ENCODE measurements around the gene WNT1.

WNT1 gene

DNA sequence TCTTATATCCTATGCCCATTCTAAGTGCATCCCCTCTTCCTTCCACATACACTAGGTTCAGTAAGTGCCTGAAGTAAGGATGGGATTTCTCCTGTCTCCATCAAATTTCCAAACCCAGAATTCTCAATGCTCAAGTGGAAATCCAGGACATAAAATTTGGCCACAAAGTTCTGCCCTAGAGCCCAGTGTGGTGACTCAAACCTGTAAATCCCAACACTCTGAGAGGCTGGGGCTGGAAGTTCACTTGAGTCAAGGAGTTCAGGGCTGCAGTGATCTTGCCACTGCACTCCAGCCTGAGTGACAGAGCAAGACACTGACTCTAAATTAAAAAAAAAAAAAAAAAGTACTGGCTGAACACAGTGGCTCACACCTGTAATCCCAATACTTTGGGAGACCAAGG lies 16.3 kb upstream of the WNT1 start:
- no peak for DNase-seq

DNA sequence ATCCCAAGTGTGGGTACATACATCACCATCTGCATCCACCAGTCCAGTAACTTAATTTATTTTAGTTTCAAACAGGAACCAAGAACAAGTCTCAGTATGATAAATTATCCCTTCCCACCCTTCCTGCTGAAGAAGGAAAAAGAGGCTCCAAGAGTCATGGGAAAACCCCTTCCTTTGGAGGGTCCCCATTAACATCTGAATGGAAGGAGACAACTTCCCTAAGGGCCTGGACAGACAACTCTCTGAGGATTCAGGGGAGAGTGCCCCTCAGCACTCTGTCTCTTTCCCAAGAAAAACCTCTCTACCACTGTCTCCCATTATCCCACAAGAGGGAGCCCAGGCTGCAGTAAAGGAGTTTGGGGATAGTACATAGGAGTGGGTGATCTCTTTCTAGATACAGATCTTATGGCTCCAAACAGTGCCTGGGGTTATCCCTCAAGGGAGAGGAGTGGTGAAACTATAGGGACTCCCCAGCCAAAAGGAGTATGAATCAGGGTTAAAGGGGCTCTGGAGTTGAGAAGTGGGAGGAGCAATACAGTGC lies 12.8 kb upstream of the WNT1 start:
- peak; percentile 42 for DNase-seq

DNA sequence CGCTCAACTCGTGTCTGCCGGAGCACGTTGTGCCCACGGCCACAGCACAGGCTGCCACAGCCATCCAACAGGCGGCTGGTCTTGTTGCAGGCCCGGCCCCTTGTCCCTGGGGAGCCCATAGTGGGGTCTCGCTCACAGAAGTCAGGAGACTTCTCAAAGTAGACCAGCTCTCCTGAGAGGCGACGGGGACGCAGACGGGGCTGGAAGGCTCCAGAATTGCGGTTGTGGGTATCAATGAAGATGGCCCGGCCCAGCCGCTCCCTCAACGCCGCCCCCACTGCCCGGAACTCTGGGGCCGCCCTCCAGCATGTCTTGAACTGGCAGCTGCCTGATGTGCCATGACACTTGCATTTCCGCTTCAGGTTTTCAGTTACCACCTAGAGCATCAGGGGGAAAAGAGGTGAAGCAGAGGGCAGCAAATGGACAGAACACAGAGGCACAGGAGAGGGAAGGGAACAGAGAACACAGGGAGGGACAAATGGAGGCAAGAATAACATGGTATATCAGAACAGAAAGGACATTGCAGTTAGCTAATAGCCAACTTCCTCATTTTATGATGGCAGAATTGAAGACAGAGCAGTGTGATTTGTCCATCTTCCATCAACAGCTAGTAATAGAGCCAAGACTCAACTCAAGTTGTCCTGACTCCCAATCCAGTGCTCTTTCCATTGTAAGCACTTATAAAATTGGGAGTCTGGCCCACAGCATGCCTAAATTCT lies 11.8 kb upstream of the WNT1 start:
- DNase-seq = peak; percentile 72

DNA sequence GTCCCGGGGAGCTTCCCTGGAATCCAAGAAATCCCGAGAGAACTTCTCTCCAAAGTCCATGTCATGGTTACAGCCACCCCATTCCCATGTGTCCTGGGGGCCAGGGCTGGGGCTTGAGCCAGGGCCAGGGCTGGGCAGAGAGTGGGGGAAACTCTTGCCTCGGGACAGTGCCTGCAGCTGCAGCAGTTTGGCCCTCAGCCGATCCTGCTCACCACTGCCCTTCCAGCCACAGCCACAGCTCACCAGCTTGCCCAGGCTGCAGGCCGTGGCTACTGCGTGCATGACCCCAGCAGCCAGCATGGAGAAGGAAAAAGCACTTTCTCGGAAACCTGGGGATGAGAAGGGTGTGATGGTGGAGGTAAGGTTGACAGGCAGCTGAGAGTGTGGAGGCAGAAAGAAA lies 10.1 kb upstream of the WNT1 start:
- no peak for DNase-seq

DNA sequence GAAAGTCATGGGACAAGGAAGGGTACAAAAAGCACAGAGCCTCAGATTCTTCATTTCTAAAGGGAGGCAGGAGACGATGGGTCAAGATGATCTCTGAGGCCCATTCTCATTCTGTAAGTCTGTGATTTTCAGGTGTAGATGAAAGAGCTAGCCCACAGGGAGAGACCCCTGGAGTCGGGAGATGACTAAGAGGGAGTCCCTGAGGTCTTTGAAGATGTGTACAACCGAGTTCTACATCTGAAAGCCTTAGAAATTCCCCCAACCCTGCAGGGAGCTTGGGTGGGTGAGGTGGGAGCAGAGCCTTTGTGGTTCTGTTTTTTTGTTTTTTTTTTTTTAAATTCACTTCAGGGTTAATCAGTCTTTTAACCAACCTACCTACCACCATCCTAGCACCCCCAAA lies 9.7 kb upstream of the WNT1 start:
- no peak for DNase-seq

DNA sequence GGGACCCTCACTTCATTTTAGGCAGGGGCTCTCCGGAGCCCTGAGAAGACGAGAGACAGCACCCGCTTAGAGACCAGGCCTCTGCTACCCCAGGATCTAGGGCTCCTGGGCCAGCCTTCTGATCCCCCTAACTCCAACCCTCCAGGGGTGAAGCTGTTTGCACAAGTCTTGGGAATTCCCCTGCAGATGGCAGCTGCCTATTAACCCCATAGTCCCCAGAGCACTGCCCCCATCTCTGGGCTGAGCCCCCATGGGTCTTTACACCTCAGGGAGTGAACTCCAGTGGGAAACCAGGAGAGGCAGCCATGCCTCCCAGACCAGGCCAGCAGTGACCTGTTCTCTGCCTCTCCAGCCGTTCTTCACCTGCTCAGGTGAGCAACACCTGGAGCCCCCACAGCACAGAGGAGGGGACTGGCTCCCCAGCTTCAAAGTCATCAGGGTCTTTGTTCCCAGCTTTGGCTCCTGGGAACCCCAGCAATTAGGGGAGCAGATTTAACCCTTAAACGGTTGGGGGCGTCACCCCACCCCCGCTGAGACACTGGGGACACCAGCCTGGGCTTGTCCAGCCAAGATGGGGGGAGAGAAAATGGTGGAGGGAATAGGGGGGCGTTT lies 8.9 kb upstream of the WNT1 start:
- no peak for DNase-seq

DNA sequence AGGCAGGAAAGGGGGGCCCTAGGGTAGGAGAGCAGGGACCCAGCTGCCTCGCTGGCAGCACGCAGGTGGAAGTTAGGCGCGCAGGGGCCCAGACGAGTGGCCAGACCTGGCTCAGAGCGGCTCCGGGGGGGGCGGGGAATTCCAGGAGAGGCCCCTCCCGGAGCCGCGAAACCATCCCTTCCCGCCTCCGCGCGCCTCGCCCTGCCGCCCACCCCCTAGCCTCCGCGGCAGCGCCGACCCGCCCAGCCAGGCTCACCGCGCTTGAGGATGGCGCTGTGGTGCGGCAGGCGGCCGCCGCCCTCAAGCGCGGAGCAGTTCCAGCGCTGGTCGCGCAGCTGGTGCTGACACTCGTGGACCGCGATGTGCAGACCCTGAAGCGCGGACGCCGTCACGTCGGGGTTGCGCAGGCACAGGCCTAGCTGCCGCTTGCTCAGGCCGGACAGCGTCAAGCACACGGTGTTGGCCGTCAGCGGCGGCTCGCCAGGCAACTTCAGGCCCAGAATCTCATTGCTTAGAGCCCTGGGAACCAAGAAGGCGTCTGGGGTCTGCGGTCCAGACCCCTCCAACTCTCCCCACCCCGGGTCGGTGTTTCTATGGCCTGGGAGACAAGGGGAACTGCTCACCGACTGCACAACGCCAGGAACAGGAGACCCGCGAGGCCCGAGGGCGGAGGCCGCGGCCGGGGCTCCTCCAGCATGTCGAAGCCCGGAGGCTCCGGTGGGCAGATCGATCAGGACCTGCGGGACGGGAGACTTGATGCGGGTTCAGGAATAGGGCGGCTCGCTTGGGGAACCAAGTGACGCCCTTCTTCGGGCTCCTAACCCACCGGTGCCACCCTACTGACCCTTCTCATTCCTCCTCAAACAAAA lies 8.1 kb upstream of the WNT1 start:
- no peak for DNase-seq

DNA sequence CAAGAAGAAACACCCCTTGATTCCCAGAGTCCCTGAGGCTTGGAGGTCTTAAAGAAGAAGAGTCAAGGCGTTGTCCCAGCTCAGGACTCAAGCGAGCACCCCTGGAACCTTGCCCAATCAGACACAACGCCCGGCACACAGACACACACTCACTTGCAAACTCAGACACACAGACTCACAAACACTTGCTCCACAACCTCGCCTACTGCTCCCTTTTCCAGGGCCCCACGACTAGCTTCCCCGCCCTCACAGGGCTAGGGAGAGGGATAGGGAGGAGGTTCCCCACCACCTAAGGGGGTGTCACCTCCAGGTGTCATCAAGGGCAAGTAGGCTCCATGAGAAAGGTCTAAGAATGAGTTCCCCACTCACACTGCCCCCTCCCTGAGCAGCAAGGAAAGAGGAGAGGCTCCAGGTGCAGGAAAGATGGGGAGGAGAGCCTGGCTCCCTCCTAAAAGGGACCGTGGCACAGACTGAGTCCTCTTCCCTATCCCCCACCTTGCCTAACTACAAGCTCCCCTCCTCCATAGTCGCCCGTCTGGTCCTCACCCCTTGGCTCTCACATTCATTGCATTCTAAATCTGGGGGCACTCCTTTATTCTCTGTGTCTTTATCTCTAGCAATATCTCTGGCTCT lies 7.3 kb upstream of the WNT1 start:
- DNase-seq = no peak

DNA sequence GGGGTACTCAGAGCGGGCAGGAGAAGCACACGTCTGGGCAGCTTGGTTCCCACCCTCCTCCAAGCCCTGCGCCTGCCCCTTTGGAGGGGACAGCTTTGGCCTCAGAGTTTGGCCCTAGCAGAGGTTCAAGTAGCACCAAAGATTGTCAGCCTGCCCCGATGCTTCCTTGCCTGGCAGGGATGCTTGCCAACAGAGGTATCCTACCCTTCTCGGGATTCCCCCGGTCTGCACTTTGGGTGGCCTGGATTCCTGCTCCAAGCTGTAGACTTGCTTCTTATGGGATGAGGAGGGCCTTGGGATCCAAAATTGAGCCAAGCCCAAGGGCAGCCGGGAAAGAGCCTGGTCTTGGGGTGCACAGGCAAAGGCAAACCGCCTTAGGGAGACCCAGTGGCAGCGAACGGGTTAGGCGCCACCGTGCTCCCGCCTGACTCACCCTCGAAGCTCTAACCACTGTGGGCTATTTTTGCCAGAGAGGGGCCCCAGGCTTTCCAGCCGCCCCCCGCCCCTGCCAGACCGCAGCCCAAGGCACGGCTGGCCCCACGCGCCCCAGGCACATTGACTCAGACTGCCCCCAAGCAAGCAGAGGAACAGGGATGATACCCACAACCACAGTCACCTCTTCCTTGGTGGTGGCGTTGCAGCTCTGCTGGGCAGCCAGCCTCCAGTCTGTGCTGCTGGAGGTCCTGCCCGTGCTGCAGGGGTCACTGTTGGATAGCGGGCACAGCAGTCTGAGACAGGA lies 5.7 kb upstream of the WNT1 start:
- no peak for DNase-seq

DNA sequence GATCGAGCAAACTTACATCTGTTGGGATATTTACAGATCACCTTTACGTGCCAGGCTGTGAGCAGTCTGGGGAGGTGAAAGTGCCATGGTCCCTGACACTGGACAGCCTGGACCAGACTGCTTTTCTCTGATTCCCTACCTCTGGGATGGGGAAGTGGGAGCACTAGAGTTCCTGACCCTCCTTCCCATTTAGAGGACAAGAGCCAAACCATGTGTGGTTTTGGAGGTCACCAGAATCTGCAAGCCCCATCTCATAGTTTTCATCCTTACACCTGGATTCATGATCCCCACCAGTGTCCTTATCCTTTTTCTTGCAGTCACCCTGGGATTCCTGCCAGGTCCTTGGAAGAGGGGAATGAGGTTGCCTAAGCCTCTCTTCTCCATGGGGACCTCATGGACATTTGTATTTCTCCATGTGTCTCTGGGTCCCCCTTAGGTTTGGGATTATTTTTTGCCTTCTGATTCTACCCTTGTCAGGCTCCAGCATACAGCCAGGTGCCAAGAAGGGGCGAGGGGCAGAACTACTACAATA lies 5.1 kb upstream of the WNT1 start:
- DNase-seq = no peak

DNA sequence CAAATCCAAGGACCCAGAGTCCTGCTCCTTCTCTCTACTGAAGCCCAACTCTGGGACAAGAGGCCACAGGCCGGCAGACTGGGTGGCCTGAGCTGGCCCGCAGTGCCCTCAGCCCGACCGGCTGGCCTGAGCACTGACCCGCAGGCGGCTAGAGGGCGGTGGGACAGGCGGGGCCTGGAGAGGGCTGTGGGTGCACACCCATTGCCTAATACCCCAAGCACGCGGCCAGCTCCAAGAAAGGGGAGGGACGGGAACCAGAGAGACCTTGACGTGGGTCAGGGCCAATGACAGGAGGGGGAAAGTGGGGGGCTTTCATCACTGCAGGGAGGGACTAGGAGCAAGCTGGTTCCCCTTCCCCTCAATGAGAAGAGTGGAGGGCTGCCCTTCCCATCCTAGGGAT lies 4.6 kb upstream of the WNT1 start:
- peak; percentile 57 for DNase-seq

DNA sequence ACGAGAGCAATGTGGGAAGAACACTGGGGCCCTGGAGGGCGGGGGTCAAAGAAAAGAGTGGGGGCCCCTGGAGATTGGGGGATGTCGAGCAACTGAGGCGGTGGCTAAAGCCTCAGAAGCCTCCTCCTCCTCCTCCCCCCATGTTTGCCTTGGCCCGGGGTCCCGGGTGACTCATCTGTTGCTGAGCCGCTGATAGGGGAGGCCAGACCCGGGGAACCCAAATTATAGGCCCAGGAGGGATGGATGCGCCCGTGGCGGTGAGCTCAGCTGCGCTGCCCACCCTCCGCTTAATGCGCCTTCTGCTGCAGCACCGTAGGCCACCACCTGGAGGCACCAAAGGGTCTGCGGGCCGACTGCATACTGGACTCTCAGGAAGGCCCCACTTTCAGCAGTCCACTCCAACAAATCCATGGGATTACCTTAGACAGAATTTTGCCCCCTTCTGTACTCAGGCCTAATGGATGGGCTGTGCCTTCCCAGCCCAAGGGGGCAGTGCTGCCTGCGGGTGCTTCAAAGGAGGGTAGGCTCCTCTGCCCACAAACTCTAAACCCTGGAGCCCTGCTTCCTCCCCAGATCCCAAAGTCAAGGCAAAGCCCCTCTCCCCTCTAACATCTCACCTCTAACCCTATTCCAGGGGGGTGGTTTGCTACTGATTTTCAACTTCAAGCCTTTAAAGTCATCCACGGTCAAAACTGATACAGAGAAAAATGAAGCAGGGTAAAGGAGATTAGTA lies 4.0 kb upstream of the WNT1 start:
- peak; percentile 53 for DNase-seq

DNA sequence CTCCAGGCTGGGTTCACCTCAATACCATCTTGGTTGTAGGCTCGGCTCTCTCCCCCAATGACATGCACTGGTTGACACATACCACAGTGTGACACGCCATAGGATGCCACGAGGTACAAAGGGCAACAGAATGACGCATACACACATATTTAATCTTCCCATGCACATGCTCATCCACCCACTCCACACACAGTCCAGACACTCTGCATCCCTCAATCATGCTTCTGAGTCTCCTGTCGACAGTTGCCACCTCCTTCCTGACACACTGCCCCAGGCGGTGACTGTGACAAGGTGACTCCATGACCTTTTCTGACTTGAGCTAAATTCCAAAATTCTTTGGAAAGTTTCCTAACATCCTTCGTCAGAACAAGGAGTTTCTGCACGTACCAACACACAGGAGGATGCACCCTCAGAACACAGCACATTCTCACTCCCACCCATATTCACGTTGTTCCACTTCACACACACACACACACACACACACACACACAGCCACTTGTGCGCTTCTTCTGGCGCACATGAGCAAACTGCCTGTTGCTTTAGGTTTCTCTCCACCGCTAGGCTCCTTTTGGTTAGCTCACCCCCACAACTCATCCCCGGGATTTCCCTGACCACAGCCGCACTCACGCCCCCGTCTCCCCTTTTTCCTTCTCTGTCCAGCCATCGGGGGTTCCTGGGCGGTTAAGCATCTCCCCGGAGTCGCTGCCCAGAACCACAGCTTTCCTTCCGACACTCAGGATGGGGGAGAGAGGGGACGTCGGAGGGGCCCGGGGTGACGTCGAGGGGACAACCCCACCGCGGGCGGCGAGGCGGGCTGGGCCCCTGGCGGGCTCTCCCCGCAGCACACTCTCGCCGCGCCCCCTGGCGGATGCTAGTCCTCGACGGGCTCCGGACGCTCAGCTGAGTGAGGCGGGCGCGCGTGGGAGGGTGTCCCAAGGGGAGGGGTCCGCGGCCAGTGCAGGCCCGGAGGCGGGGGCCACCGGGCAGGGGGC lies 536 bp upstream of the WNT1 start:
- DNase-seq = peak; percentile 78

DNA sequence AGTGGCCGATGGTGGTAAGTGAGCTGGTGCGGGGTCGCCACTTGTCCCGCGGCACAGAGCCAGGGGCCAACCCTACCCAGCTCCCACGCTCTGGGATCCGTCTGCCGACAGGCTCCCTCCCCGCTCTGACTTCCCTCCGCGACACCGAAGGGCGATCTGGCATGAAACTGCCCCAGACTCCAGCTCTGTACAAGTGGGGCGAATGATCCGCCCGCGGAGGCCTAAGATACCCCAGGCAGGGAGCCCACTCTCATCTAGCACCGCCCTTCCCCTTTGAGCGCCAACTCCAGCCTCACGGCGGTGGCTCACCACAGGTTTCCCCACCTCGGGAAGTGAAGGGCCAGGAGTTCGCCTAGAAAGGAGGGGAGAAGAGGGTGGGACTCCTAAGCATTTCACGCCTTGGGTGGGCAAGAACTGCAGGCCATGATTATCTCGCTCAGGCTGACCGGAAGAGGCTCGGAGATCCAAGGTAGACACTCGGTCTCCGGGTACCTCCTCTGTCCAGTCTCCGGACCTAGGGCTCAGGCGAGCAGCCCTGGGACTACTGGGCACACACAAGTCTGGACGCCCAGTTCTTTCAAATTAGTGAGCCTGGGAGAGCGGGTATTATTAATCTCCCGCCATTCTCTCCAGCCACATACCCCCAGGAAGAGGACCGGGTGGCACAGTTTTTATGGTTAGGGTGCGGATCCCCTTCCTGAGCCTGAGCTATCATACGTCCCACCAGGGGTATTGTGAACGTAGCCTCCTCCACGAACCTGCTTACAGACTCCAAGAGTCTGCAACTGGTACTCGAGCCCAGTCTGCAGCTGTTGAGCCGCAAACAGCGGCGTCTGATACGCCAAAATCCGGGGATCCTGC lies 849 bp downstream of the WNT1 start:
- no peak for DNase-seq

DNA sequence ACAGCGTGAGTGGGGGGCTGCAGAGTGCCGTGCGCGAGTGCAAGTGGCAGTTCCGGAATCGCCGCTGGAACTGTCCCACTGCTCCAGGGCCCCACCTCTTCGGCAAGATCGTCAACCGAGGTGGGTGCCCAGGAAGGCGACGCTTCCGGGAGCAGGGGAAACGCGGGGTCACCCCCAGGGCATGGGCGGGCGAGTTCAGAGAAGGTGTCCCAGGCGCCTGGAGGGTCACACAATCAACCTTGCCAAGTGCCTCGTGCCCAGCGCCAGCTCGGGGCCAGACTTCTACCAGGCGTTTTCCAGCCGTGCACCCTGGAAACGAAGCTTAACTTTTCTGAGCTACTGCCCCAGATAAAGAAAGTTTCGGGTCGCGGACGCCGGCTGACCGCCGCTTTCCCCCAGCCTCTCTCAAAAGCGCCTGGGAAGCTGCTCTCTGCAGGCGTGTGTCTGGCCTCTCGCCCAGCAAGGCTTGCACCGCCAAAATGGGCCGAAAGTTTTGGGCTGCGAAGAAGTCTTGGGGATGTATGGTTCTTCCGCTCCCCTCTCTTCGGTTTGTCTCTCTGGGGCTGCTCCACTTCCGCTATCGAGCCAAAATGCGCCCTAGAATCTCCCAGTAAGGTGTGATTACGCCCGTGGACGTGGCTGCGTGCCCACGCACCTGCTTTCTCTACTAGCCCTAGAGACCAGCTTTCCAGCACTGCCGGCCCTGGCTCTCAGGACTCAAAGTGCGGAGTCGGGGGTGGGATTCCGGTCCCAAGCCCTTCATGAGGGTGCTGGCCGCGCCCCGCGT lies 1.7 kb downstream of the WNT1 start:
- DNase-seq = no peak

DNA sequence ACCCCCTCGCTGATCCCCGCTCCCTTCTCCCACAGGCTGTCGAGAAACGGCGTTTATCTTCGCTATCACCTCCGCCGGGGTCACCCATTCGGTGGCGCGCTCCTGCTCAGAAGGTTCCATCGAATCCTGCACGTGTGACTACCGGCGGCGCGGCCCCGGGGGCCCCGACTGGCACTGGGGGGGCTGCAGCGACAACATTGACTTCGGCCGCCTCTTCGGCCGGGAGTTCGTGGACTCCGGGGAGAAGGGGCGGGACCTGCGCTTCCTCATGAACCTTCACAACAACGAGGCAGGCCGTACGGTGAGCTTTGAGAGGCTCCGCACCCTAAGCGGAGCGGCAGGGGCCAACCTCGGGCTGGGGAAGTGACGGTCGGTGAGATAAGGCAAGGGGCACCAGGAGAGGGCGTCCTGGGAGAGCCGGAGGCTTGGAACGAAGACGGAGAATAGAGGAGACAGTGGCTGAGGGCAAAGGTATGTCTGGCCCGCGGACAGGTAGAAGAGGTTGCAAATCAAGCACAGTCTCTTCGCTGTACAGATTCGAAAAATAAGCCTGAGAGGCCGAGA lies 2.3 kb downstream of the WNT1 start:
- no peak for DNase-seq

DNA sequence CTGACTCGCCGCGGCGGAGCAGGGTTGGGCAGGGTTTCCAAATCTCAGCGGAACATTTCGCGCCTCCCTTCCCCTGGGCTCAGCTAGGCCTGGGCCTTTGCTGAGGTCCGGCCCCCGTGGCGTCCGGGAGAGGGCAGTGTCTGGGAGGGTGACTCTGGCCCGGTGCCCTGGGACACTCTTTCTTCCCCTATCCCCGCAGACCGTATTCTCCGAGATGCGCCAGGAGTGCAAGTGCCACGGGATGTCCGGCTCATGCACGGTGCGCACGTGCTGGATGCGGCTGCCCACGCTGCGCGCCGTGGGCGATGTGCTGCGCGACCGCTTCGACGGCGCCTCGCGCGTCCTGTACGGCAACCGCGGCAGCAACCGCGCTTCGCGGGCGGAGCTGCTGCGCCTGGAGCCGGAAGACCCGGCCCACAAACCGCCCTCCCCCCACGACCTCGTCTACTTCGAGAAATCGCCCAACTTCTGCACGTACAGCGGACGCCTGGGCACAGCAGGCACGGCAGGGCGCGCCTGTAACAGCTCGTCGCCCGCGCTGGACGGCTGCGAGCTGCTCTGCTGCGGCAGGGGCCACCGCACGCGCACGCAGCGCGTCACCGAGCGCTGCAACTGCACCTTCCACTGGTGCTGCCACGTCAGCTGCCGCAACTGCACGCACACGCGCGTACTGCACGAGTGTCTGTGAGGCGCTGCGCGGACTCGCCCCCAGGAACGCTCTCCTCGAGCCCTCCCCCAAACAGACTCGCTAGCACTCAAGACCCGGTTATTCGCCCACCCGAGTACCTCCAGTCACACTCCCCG lies 3.0 kb downstream of the WNT1 start:
- DNase-seq = peak; percentile 50

Data from inflammatory macrophage treated with lipopolysaccharide for 4 hours (primary cell).